GM18508 (cell line): ENCODE data around the gene EGLN1.

Source experiments
- ATAC-seq: cut with Tn5 transposase; IDR thresholded peaks from one replicate; pipeline ENCODE4 v1.9.1; 2021; ENCODE audit warnings: moderate number of reproducible peaks; ENCODE audit not compliant: insufficient read depth, unreplicated experiment

EGLN1 gene

GRCh38 chr1:231422798-231423309 lies 767 bp upstream of the EGLN1 start:
- ATAC-seq = no peak

- peak; percentile 12 for ATAC-seq
These were observed 529 bp downstream of the EGLN1 start for GRCh38 chr1:231421546-231421970.

GRCh38 chr1:231420959-231421545 lies 1.0 kb downstream of the EGLN1 start:
- ATAC-seq = peak; percentile 9

GRCh38 chr1:231420299-231420958 lies 1.7 kb downstream of the EGLN1 start:
- no peak for ATAC-seq

GRCh38 chr1:231419738-231420298 lies 2.3 kb downstream of the EGLN1 start:
- no peak for ATAC-seq

- no peak for ATAC-seq
These were observed 2.9 kb downstream of the EGLN1 start for GRCh38 chr1:231419147-231419546.

GRCh38 chr1:231418741-231419107 lies 3.4 kb downstream of the EGLN1 start:
- no peak for ATAC-seq

GRCh38 chr1:231418101-231418740 lies 3.9 kb downstream of the EGLN1 start:
- no peak for ATAC-seq

GRCh38 chr1:231417513-231417912 lies 4.6 kb downstream of the EGLN1 start:
- ATAC-seq = no peak

GRCh38 chr1:231416901-231417300 lies 5.2 kb downstream of the EGLN1 start:
- no peak for ATAC-seq

- ATAC-seq = no peak
These were observed 7.0 kb downstream of the EGLN1 start for GRCh38 chr1:231415018-231415583.

- ATAC-seq = no peak
These were observed 7.6 kb downstream of the EGLN1 start for GRCh38 chr1:231414260-231415016.

GRCh38 chr1:231413749-231414082 lies 8.4 kb downstream of the EGLN1 start:
- no peak for ATAC-seq

- no peak for ATAC-seq
These were observed 11.0 kb downstream of the EGLN1 start for GRCh38 chr1:231411036-231411531.

- no peak for ATAC-seq
These were observed 12.0 kb downstream of the EGLN1 start for GRCh38 chr1:231410036-231410612.

GRCh38 chr1:231408528-231409094 lies 13.5 kb downstream of the EGLN1 start:
- ATAC-seq = no peak

- ATAC-seq = no peak
These were observed 14.3 kb downstream of the EGLN1 start for GRCh38 chr1:231407547-231408396.

- no peak for ATAC-seq
These were observed 15.0 kb downstream of the EGLN1 start for GRCh38 chr1:231407049-231407448.

- no peak for ATAC-seq
These were observed 17.8 kb downstream of the EGLN1 start for GRCh38 chr1:231404318-231404717.
